HG03196 (cell line): ENCODE measurements around the gene SOX13.

Experiments
- ATAC-seq: cut with Tn5 transposase; IDR thresholded peaks from one replicate; pipeline ENCODE4 v1.9.1; 2021; ENCODE audit not compliant: unreplicated experiment

Gene SOX13

GRCh38 chr1:204149635-204150565 is 77.0 kb downstream of the SOX13 start:
- no peak for ATAC-seq

- ATAC-seq, result no peak
Observed at GRCh38 chr1:204150702-204151551, 78.0 kb downstream of the SOX13 start.

- no peak for ATAC-seq
Observed at GRCh38 chr1:204151552-204152309, 78.8 kb downstream of the SOX13 start, which contains the start of gene ETNK2. TSS of gene ETNK2 (minus strand) at chr1:204152044. CDS start at chr1:204151852, 192 bp downstream.

- no peak for ATAC-seq
Observed at GRCh38 chr1:204152310-204153044, 79.6 kb downstream of the SOX13 start.

- ATAC-seq, result no peak
Observed at GRCh38 chr1:204153667-204154066, 80.8 kb downstream of the SOX13 start.

- ATAC-seq, result no peak
Observed at GRCh38 chr1:204154568-204155255, 81.8 kb downstream of the SOX13 start.

GRCh38 chr1:204155881-204156280 is 83.0 kb downstream of the SOX13 start:
- no peak for ATAC-seq

- ATAC-seq, result no peak
Observed at GRCh38 chr1:204157962-204158361, 85.0 kb downstream of the SOX13 start.

- ATAC-seq, result no peak
Observed at GRCh38 chr1:204161609-204162493, 88.9 kb downstream of the SOX13 start.

- peak; percentile 67 for ATAC-seq
Observed at GRCh38 chr1:204162494-204163074, 89.7 kb downstream of the SOX13 start.

- no peak for ATAC-seq
Observed at GRCh38 chr1:204166219-204166618, 93.3 kb downstream of the SOX13 start, which contains the start of gene REN. TSS of gene REN (minus strand) at chr1:204166337. CDS start at chr1:204166293, 44 bp downstream.

GRCh38 chr1:204167730-204168129 is 94.8 kb downstream of the SOX13 start:
- no peak for ATAC-seq

GRCh38 chr1:204169858-204170257 is 96.9 kb downstream of the SOX13 start:
- ATAC-seq, result no peak

- ATAC-seq, result no peak
Observed at GRCh38 chr1:204170494-204171155, 97.7 kb downstream of the SOX13 start.

- no peak for ATAC-seq
Observed at GRCh38 chr1:204171751-204172178, 98.8 kb downstream of the SOX13 start.

GRCh38 chr1:204172404-204173029 is 99.6 kb downstream of the SOX13 start:
- ATAC-seq, result no peak

- no peak for ATAC-seq
Observed at GRCh38 chr1:204174958-204175357, 102.0 kb downstream of the SOX13 start.
